HL-60 (cell line): ENCODE results near the gene RECQL5.

Source experiments
- DNase-seq, 2 experiments: peaks; one replicate each; pipeline ENCODE4 v3.0.0-alpha.2; 2010 to 2020; ENCODE audit warnings: low read depth in 1 of 2, low spot score in 1 of 2
- H3K27ac ChIP-seq: fragments of 250-450 bp; sonication (Bioruptor Pico); replicated peaks from 2 replicates; pipeline ENCODE4 v1.5.1; 2020; ENCODE audit warnings: mild to moderate bottlenecking, moderate library complexity
- H3K27me3 ChIP-seq: fragments of 250-450 bp; sonication (Bioruptor Pico); 2 replicates; pipeline ENCODE4 v1.5.1; 2021; ENCODE audit warnings: mild to moderate bottlenecking, moderate library complexity; ENCODE audit not compliant: insufficient read depth, poor library complexity, severe bottlenecking
- H3K4me3 ChIP-seq: replicated peaks from 2 replicates; pipeline ENCODE4 v1.5.1; 2011; ENCODE audit warnings: mild to moderate bottlenecking, control low read depth, low read length; ENCODE audit not compliant: insufficient read depth
- CTCF ChIP-seq: IDR thresholded peaks from one replicate; pipeline ENCODE4 v1.5.1; 2011; ENCODE audit warnings: low read length, control low read depth, inconsistent platforms; ENCODE audit not compliant: insufficient read depth
- GABPA ChIP-seq: IDR thresholded peaks from 2 replicates; pipeline ENCODE4 v1.6.1; 2012; ENCODE audit warnings: low read depth
- POLR2AphosphoS5 ChIP-seq: IDR thresholded peaks from 2 replicates; pipeline ENCODE4 v1.6.1; 2012; ENCODE audit warnings: low read depth
- REST ChIP-seq: IDR thresholded peaks from 2 replicates; pipeline ENCODE4 v1.6.1; 2012; ENCODE audit warnings: low read depth; ENCODE audit not compliant: insufficient replicate concordance
- SPI1 ChIP-seq: IDR thresholded peaks from 2 replicates; pipeline ENCODE4 v1.6.1; 2012; ENCODE audit warnings: low read depth, mild to moderate bottlenecking, borderline replicate concordance

Gene RECQL5

GRCh38 chr17:75703191-75703590 lies 36.2 kb upstream of the RECQL5 start:
- no peak overlapping the region for H3K4me3 ChIP-seq

GRCh38 chr17:75701288-75701687 lies 34.3 kb upstream of the RECQL5 start:
- TF ChIP-seq SPI1 (no peak), REST (no peak), POLR2AphosphoS5 (no peak), GABPA (no peak), CTCF (no peak)
- H3K27me3 ChIP-seq = no peaks in the 10 kb centered on the region
- no peak overlapping the region for H3K4me3 ChIP-seq
- no peak for DNase-seq
- no peak overlapping the region for H3K27ac ChIP-seq

More at GRCh38 chr17:75703191-75703590, 36.2 kb upstream of the RECQL5 start:
- TF ChIP-seq SPI1 (no peak), REST (no peak), GABPA (no peak), CTCF (no peak)
- Histone ChIP-seq H3K27me3 (no peaks in the 10 kb centered on the region), H3K27ac (no peak overlapping the region)
- no peak for DNase-seq

DNA sequence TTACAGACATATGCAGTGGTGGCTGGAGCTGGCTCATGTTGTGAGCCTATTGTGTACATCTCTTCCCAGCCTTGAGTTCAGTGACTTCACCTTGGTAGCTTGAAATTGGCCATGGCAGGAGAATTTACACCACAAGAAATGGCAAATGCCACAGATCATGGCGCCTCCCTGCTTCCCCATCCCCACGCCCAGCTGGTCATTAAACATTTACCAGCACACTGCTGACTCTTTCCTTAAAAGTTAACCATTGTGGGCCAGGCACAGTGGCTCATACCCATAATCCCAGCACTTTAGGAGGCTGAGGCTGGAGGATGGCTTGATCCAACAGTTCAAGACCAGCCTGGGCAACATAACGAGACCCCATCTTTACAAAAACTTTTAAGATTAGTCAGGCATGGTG lies 31.7 kb upstream of the RECQL5 start:
- TF ChIP-seq GABPA (no peak), SPI1 (no peak), CTCF (no peak), POLR2AphosphoS5 (no peak), REST (no peak)
- Histone ChIP-seq H3K4me3 (no peak overlapping the region), H3K27ac (no peak overlapping the region), H3K27me3 (no peaks in the 10 kb centered on the region)
- no peak for DNase-seq
